CD4-positive, alpha-beta T cell (primary cell): ENCODE data around the gene TMEM132D. TPM values are rescaled to one million over a fixed set of nuclear protein-coding genes. Genes with fewer than 3 reads are reported as not detected.
"Not testable (repeated sequence)": the region's sequence is repeated elsewhere in the genome, so short reads cannot be mapped to it uniquely, and the experiment has no call there.

Experiments
- ATAC-seq: fragments of 200-7000 bp; cut with Tn5 transposase; one replicate; pipeline ENCODE4 v1.10.0; 2022; ENCODE audit warnings: mild to moderate bottlenecking; ENCODE audit not compliant: poor library complexity
- CTCF ChIA-PET: fragments of 350-600 bp; sonication (Branson Sonifier 250); formaldehyde crosslinking; loops from one replicate; lab custom pipeline; 2021; ENCODE audit warnings: antibody characterized with exemption, inconsistent platforms; lab: Charles Lee
- POLR2A ChIA-PET: fragments of 350-600 bp; sonication (Branson Sonifier 250); formaldehyde crosslinking; loops from one replicate; lab custom pipeline; 2021; ENCODE audit warnings: antibody characterized with exemption, inconsistent platforms; lab: Charles Lee
- DNase-seq, 14 experiments: peaks; one replicate each; pipeline ENCODE4 v3.0.0-alpha.2; 2013 to 2020; ENCODE audit warnings: mixed read lengths in 2 of 14
- H3K27ac ChIP-seq, 2 donors: one replicate each; pipeline versions ENCODE4 v1.5.1 to v1.7.0; 2013; ENCODE audit warnings: low read length in 2 of 2, low read depth in 1 of 2, mild to moderate bottlenecking in 1 of 2
- H3K27me3 ChIP-seq, 2 experiments: 1 replicate in 1 of 2; 2 replicates in 1 of 2; pipeline versions ENCODE4 v1.6.1 to v1.7.0; 2013; ENCODE audit warnings: low read length in 2 of 2, control low read depth in 1 of 2, mild to moderate bottlenecking in 1 of 2, moderate library complexity in 1 of 2; ENCODE audit not compliant: insufficient read depth in 2 of 2, control insufficient read depth in 1 of 2
- H3K36me3 ChIP-seq: one replicate; pipeline ENCODE4 v1.6.1; 2013; ENCODE audit warnings: low read length, control low read depth; ENCODE audit not compliant: insufficient read depth
- H3K4me1 ChIP-seq: one replicate; pipeline ENCODE4 v1.6.1; 2013; ENCODE audit warnings: low read length, control low read depth; ENCODE audit not compliant: insufficient read depth
- H3K4me3 ChIP-seq: one replicate; pipeline ENCODE4 v1.5.1; 2013; ENCODE audit warnings: mild to moderate bottlenecking, low read length, moderate library complexity
- H3K9me3 ChIP-seq, 2 experiments: 1 replicate in 1 of 2; 2 replicates in 1 of 2; pipeline versions ENCODE4 v1.6.1 to v1.7.0; 2013; ENCODE audit warnings: low read length in 2 of 2, mild to moderate bottlenecking in 2 of 2, control low read depth in 1 of 2, moderate library complexity in 1 of 2; ENCODE audit not compliant: control insufficient read depth in 1 of 2, insufficient read depth in 1 of 2
- H3K27ac Mint-ChIP-seq: one replicate; pipeline ENCODE4 v1.8.0; 2020; ENCODE audit warnings: mixed read lengths
- H3K27me3 Mint-ChIP-seq: one replicate; pipeline ENCODE4 v1.8.0; 2021; ENCODE audit warnings: mixed read lengths
- H3K36me3 Mint-ChIP-seq: one replicate; pipeline ENCODE4 v1.8.0; 2021; ENCODE audit warnings: low read depth, mixed read lengths
- H3K4me1 Mint-ChIP-seq: one replicate; pipeline ENCODE4 v1.8.0; 2021; ENCODE audit warnings: low read depth, mixed read lengths
- H3K4me3 Mint-ChIP-seq: one replicate; pipeline ENCODE4 v1.8.0; 2020; ENCODE audit warnings: mild to moderate bottlenecking, mixed read lengths
- H3K9me3 Mint-ChIP-seq: one replicate; pipeline ENCODE4 v1.8.0; 2020; ENCODE audit warnings: mixed read lengths
- CTCF ChIP-seq: fragments of 200-600 bp; IDR thresholded peaks from one replicate; pipeline ENCODE4 v1.8.0; 2022; ENCODE audit warnings: antibody characterized with exemption, mild to moderate bottlenecking
- intact Hi-C, 2 experiments: fragments of 100-400 bp; cut with DNase I in 1 of 2; cut with micrococcal nuclease in 1 of 2; formaldehyde crosslinking; loops; one replicate each; pipeline versions ENCODE4 v1.15.1 to v1.9.0; 2023 to 2025; cut with DNase I, micrococcal nuclease
- total RNA-seq, 174 experiments: library from RNA in 2 of 174; stranded (reverse) in 2 of 174; gene quantifications; one replicate each; pipeline ENCODE4 v1.2.3 and lab custom pipeline; 2021 to 2026

The TMEM132D gene
- total RNA-seq, 2 experiments from 2014 or later = not detected

GRCh38 chr12:129544716-129545115 is 359.1 kb downstream of the TMEM132D start:
- no peaks in the 10 kb centered on the region for H3K36me3 ChIP-seq
- H3K4me1 ChIP-seq = no peaks in the 10 kb centered on the region
- Mint-ChIP-seq H3K27me3 (no peaks in the 10 kb centered on the region), H3K36me3 (no peaks in the 10 kb centered on the region), H3K9me3 (peaks cover 11% of the 10 kb centered on the region), H3K4me3 (no peak overlapping the region), H3K27ac (no peak overlapping the region), H3K4me1 (no peaks in the 10 kb centered on the region)
- H3K4me3 ChIP-seq = no peak overlapping the region
- ChIA-PET CTCF (no interaction called here), POLR2A (no interaction called here)
- peaks cover 0 to 14% of the 10 kb centered on the region in 2 experiments for H3K9me3 ChIP-seq
- no peak for TF ChIP-seq CTCF
- no peak for ATAC-seq
- no peaks in the 10 kb centered on the region for H3K27me3 ChIP-seq
- DNase-seq = no peak
- no peak overlapping the region for H3K27ac ChIP-seq
- intact Hi-C loops = no loop called here

- H3K4me1 ChIP-seq = no peaks in the 10 kb centered on the region
- no peak overlapping the region for H3K4me3 ChIP-seq
- intact Hi-C loops = no loop called here
- H3K9me3 ChIP-seq = peaks cover 0 to 21% of the 10 kb centered on the region in 2 experiments
- Mint-ChIP-seq H3K4me1 (no peaks in the 10 kb centered on the region), H3K4me3 (no peak overlapping the region), H3K27ac (no peak overlapping the region), H3K36me3 (no peaks in the 10 kb centered on the region), H3K9me3 (peaks cover 5% of the 10 kb centered on the region), H3K27me3 (no peaks in the 10 kb centered on the region)
- H3K27me3 ChIP-seq = no peaks in the 10 kb centered on the region
- no peak for ATAC-seq
- TF ChIP-seq CTCF = no peak
- ChIA-PET POLR2A (no interaction called here), CTCF (no interaction called here)
- no peak overlapping the region for H3K27ac ChIP-seq
- no peaks in the 10 kb centered on the region for H3K36me3 ChIP-seq
- no peak for DNase-seq
Observed at GRCh38 chr12:129540954-129541353, 362.9 kb downstream of the TMEM132D start.

GRCh38 chr12:129540249-129540648 is 363.6 kb downstream of the TMEM132D start:
- no peaks in the 10 kb centered on the region for H3K36me3 ChIP-seq
- H3K4me3 ChIP-seq = no peak overlapping the region
- no peak overlapping the region for H3K27ac Mint-ChIP-seq
- no peak overlapping the region for H3K4me3 Mint-ChIP-seq
- no peak for ATAC-seq
- no peak for DNase-seq
- H3K36me3 Mint-ChIP-seq = no peaks in the 10 kb centered on the region
- H3K9me3 ChIP-seq = peaks cover 0 to 21% of the 10 kb centered on the region in 2 experiments
- peaks cover 5% of the 10 kb centered on the region for H3K9me3 Mint-ChIP-seq
- no peaks in the 10 kb centered on the region for H3K27me3 ChIP-seq
- TF ChIP-seq CTCF = no peak
- no peak overlapping the region for H3K27ac ChIP-seq
- H3K4me1 ChIP-seq = no peaks in the 10 kb centered on the region
- H3K4me1 Mint-ChIP-seq = no peaks in the 10 kb centered on the region
- intact Hi-C loops = no loop called here
- ChIA-PET POLR2A (no interaction called here), CTCF (no interaction called here)
- no peaks in the 10 kb centered on the region for H3K27me3 Mint-ChIP-seq

- not testable (repeated sequence) for H3K4me3 ChIP-seq, DNase-seq
Observed at GRCh38 chr12:129538724-129539335, 365.0 kb downstream of the TMEM132D start.

More at GRCh38 chr12:129538724-129539335, 365.0 kb downstream of the TMEM132D start:
- H3K27me3 Mint-ChIP-seq, H3K27me3 ChIP-seq, H3K4me3 Mint-ChIP-seq, intact Hi-C loops, H3K27ac ChIP-seq, H3K36me3 Mint-ChIP-seq, H3K4me1 ChIP-seq, H3K27ac Mint-ChIP-seq, H3K4me1 Mint-ChIP-seq, H3K36me3 ChIP-seq, H3K9me3 Mint-ChIP-seq, POLR2A ChIA-PET, ATAC-seq, CTCF ChIA-PET: not testable (repeated sequence)
- peaks cover 4 to 21% of the 10 kb centered on the region in 2 experiments for H3K9me3 ChIP-seq
